Gastrocnemius medialis (tissue), 4 donors: ENCODE measurements around the gene C11orf86. TPM values are rescaled to one million over a fixed set of nuclear protein-coding genes. Genes with fewer than 3 reads are reported as not detected.
"Not testable (repeated sequence)": the region's sequence is repeated elsewhere in the genome, so short reads cannot be mapped to it uniquely, and the experiment has no call there.

ENCODE experiments used
- ATAC-seq, 2 donors: fragments of 150-250 bp; one replicate each; pipeline ENCODE4 v1.9.1; 2016
- DNase-seq, 2 donors: peaks; one replicate each; pipeline ENCODE4 v3.0.0-alpha.2; 2019
- H3K27ac ChIP-seq, 4 donors: fragments of 200-600 bp; sonication (generic); 1 replicate in 1 of 4; 2 replicates in 3 of 4; pipeline ENCODE4 v1.5.1; 2016 to 2018; ENCODE audit warnings: mild to moderate bottlenecking in 2 of 4, moderate library complexity in 1 of 4
- H3K27me3 ChIP-seq, 3 donors: fragments of 200-600 bp; sonication (generic) in 2 of 3; 1 replicate in 1 of 3; 2 replicates in 2 of 3; pipeline versions ENCODE4 v1.5.1 to v1.6.0; 2016 to 2019; ENCODE audit warnings: mild to moderate bottlenecking in 1 of 3, moderate library complexity in 1 of 3
- H3K36me3 ChIP-seq, 2 donors: fragments of 200-600 bp; sonication (generic) in 1 of 2; one replicate each; pipeline ENCODE4 v1.5.1; 2017 to 2018
- H3K4me1 ChIP-seq, 2 donors: fragments of 200-600 bp; sonication (generic) in 1 of 2; one replicate each; pipeline ENCODE4 v1.5.1; 2016 to 2017; ENCODE audit warnings: mild to moderate bottlenecking in 2 of 2
- H3K4me3 ChIP-seq, 4 donors: fragments of 200-600 bp; sonication (generic) in 3 of 4; 1 replicate in 1 of 4; 2 replicates in 3 of 4; pipeline ENCODE4 v1.5.1; 2016 to 2019; ENCODE audit warnings: mild to moderate bottlenecking in 2 of 4
- H3K9me3 ChIP-seq, 3 donors: fragments of 200-600 bp; sonication (generic) in 2 of 3; 1 replicate in 1 of 3; 2 replicates in 2 of 3; pipeline ENCODE4 v1.5.1; 2016 to 2019
- POLR2A ChIP-seq, 2 donors: fragments of 450-650 bp; IDR thresholded peaks; one replicate each; pipeline ENCODE4 v1.6.1; 2017; ENCODE audit warnings: antibody characterized with exemption in 2 of 2, mild to moderate bottlenecking in 2 of 2, moderate library complexity in 2 of 2
- in situ Hi-C, 4 donors: fragments of 200-750 bp; cut with MboI; loops; one replicate each; pipeline versions ENCODE4 v1.15.0 to v1.8.0; 2017; ENCODE audit warnings: low sequenced_read_pairs in 4 of 4
- intact Hi-C: fragments of 100-400 bp; cut with DNase I; formaldehyde crosslinking; loops from one replicate; pipeline ENCODE4 v1.15.1; 2023; ENCODE audit warnings: low total_unique reads
- total RNA-seq, 4 donors: library from RNA; depleted of rRNA; stranded (reverse); fragments of >200 nt; gene quantifications; one replicate each; pipeline versions ENCODE4 v1.1.0 to v1.2.3, GENCODE V29; 2016
- TF ChIP-seq, protein P1 (sequence below), 5 experiments: fragments of 450-650 bp in 3 of 5; fragments of 200-600 bp in 2 of 5; sonication (generic) in 2 of 5; IDR thresholded peaks in 4 of 5; conservative IDR thresholded peaks in 1 of 5; 1 replicate in 4 of 5; 2 replicates in 1 of 5; pipeline ENCODE4 v1.5.1; 2016 to 2019; ENCODE audit warnings: antibody characterized with exemption in 5 of 5, mild to moderate bottlenecking in 3 of 5, moderate library complexity in 3 of 5

The C11orf86 gene
- total RNA-seq, 4 donors from 2014 or later, result not detected

DNA sequence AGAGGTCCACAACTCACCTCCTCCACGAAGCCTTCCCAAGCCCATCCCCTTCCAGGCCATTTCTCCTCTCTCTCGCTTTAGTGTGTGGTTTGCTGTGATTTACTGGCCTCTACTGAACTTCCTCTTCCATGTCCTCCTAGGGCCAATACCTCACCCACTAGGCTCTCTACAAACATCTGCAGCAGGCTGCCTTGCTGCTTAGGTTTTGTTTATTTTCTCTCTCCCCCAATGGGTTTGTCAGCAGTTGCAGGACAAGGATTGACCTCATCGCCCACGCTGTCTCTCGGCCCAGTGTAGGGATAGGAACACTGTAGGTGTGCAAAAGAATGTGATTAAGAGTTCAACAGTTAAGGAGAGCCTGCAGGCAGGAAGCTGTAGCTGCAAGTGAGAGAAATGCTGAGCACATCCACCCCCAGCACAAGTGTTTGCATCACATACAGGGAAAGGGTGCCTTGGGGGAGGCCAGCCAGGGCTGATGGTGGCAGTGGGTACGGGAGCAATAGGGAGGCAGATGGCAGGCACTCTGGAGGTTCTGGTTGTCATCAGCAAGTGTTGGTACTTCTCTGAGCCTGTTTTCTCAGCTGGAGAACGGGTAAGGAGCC lies 18.3 kb upstream of the C11orf86 start:
- peak overlapping the region in 3 of 4 donors; percentile 83 to 91 (median 87) for H3K27ac ChIP-seq
- H3K4me1 ChIP-seq, result peaks cover 5 to 27% of the 10 kb centered on the region in 2 donors
- H3K36me3 ChIP-seq, result no peaks in the 10 kb centered on the region
- intact Hi-C loops, result loop anchor here (5.0 kb wide), 4 partner anchors 64 to 1294 kb away; partner anchors contain the start of genes RCE1 and RELA
- H3K4me3 ChIP-seq, result no peak overlapping the region
- DNase-seq (no peak), ATAC-seq (no peak)
- H3K27me3 ChIP-seq, result no peaks in the 10 kb centered on the region
- in situ Hi-C loops, result no loop called here
- TF ChIP-seq, protein P1, sequence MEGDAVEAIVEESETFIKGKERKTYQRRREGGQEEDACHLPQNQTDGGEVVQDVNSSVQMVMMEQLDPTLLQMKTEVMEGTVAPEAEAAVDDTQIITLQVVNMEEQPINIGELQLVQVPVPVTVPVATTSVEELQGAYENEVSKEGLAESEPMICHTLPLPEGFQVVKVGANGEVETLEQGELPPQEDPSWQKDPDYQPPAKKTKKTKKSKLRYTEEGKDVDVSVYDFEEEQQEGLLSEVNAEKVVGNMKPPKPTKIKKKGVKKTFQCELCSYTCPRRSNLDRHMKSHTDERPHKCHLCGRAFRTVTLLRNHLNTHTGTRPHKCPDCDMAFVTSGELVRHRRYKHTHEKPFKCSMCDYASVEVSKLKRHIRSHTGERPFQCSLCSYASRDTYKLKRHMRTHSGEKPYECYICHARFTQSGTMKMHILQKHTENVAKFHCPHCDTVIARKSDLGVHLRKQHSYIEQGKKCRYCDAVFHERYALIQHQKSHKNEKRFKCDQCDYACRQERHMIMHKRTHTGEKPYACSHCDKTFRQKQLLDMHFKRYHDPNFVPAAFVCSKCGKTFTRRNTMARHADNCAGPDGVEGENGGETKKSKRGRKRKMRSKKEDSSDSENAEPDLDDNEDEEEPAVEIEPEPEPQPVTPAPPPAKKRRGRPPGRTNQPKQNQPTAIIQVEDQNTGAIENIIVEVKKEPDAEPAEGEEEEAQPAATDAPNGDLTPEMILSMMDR (IDR thresholded peaks at IDR 0.05 in 4 of 5, conservative IDR thresholded peaks at IDR 0.05 in 1 of 5), result no peak
- TF ChIP-seq POLR2A (IDR thresholded peaks at IDR 0.05), result no peak
- H3K9me3 ChIP-seq, result no peaks in the 10 kb centered on the region

DNA sequence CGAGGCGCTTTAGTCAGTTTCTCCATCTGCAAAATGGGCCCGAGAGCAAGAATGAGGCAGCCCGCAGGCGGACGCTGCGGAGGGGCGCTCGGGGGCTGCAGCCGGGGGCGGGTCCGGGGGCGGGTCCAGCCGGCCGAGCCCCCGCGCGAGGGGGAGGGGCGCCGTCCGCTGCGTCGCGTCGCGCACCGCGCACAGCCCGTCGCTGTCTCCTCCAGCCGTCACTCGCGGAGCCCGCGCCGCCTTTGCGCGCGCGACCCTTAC lies 17.2 kb upstream of the C11orf86 start:
- no peak for TF ChIP-seq POLR2A (IDR thresholded peaks at IDR 0.05)
- TF ChIP-seq, protein P1 (IDR thresholded peaks at IDR 0.05 in 4 of 5, conservative IDR thresholded peaks at IDR 0.05 in 1 of 5), result no peak
- peak overlapping the region; percentile 83 to 91 (median 86) for H3K27ac ChIP-seq
- H3K9me3 ChIP-seq, result no peaks in the 10 kb centered on the region

DNA sequence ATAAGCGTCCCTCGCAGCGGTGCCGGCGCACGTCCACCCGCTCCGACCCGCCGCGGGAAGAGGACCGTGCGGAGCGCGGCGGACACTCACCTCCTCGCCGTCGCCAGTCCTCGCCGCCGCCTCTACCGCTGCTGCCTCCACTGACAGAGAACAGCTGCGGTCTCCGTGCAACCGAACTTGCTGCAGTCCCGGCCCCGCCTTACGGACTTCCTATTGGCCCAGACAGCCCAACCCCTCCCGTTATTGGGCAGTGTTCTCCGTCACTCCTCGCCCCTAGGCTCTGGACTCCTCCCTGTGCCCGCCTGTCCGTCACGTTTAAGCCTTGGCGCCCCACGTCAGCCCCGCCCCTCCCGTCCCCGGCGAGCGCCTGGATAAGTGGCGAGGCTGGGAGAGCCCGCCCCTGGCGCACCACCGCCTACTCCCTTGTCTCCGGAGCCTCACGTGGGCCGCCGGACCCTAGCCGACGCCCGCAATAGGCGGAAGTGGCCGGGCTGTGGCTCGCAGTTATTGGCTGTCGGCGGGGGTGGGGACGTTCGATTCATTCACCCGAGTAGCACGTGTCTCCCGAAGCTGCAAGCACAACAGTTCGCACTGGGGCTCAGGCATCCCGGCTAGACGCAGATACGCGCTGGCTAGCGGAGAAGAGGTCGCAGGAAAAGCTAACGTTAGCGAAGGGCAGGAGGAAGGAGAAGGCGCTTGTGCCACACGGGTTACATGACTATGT lies 16.7 kb upstream of the C11orf86 start, which contains the start of gene PC:
Gene PC, minus strand, starts transcription at position 152 of the 724 bp plus-strand sequence. CDS start 86,224 bp downstream, outside the sequence.
- H3K9me3 ChIP-seq, result no peaks in the 10 kb centered on the region
- intact Hi-C loops, result loop anchor here (1.0 to 5.0 kb wide), 5 partner anchors 66 to 1296 kb away; partner anchors contain the start of genes RCE1 and RELA
- no peaks in the 10 kb centered on the region for H3K27me3 ChIP-seq
- TF ChIP-seq, protein P1 (IDR thresholded peaks at IDR 0.05 in 4 of 5, conservative IDR thresholded peaks at IDR 0.05 in 1 of 5), result no peak
- peak; percentile 90 to 95 for TF ChIP-seq POLR2A (IDR thresholded peaks at IDR 0.05)
- ATAC-seq, result peak; percentile 96 to 97
- H3K36me3 ChIP-seq, result no peaks in the 10 kb centered on the region
- peak within 1 kb of the TSS; percentile 59 to 82 (median 62) for H3K4me3 ChIP-seq
- H3K4me1 ChIP-seq, result peaks cover 5 to 22% of the 10 kb centered on the region in 2 donors
- DNase-seq, result peak; percentile 100
- in situ Hi-C loops, result no loop called here
- H3K27ac ChIP-seq, result peak within 1 kb of the TSS; percentile 83 to 91 (median 87)

More for the DNA sequence above, 17.2 kb upstream of the C11orf86 start:
- in situ Hi-C loops, result no loop called here
- H3K27me3 ChIP-seq, result no peaks in the 10 kb centered on the region
- peaks cover 5 to 22% of the 10 kb centered on the region in 2 donors for H3K4me1 ChIP-seq
- DNase-seq, result no peak
- intact Hi-C loops, result loop anchor here (1.0 to 5.0 kb wide), 5 partner anchors 66 to 1296 kb away; partner anchors contain the start of genes RCE1 and RELA
- H3K4me3 ChIP-seq, result peak overlapping the region; percentile 59 to 82 (median 62)
- H3K36me3 ChIP-seq, result no peaks in the 10 kb centered on the region
- peak; percentile 50 for ATAC-seq

DNA sequence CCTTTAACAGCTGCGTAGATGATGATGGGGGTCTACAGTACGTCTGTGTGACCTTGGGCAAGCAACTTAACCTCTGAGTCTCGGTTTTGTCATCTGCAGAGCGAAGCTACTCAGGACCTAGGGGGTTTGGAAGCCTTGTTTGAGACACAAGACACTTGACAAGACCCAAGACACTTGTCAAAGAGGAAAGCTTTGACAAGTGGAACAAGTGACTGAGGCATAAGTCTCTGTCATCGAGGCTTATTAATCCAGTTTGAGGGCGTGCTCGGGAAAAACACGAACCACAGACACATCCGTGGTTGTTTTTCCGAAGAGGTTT lies 16.2 kb upstream of the C11orf86 start:
- H3K27ac ChIP-seq, result peak overlapping the region; percentile 83 to 91 (median 86)
- intact Hi-C loops, result loop anchor here (1.0 to 5.0 kb wide), 5 partner anchors 67 to 1297 kb away; partner anchors contain the start of genes RCE1 and RELA
- in situ Hi-C loops, result no loop called here
- ATAC-seq (no peak), DNase-seq (no peak)
- H3K27me3 ChIP-seq, result no peaks in the 10 kb centered on the region
- H3K4me3 ChIP-seq, result peak overlapping the region; percentile 34 to 82 (median 54)
- no peaks in the 10 kb centered on the region for H3K9me3 ChIP-seq
- TF ChIP-seq, protein P1 (IDR thresholded peaks at IDR 0.05 in 4 of 5, conservative IDR thresholded peaks at IDR 0.05 in 1 of 5), result no peak
- no peak for TF ChIP-seq POLR2A (IDR thresholded peaks at IDR 0.05)
- peaks cover 5 to 22% of the 10 kb centered on the region in 2 donors for H3K4me1 ChIP-seq
- no peaks in the 10 kb centered on the region for H3K36me3 ChIP-seq

DNA sequence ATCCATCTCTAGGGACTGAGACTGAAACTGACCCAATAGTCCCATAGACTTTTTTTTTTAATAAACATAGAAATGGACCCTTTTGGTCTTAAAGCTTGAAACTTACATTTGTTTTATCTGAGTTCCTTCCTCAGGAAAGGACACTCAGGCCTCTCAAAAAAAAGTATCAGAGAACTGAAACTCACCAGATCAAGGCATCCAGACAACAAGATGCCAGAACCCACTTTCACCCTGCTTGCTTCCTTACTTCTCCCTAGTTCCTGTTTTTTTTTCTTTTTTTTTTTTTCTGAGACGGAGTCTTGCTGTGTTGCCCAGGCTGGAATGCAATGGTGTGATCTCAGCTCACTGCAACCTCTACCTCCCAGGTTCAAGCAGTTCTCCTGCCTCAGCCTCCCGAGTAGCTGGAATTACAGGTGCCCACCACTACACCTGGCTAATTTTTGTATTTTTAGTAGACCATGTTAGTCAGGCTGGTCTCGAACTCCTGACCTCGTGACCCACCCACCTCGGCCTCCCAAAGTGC lies 13.4 kb upstream of the C11orf86 start:
- H3K9me3 ChIP-seq, H3K27me3 ChIP-seq, intact Hi-C loops, DNase-seq, H3K27ac ChIP-seq, H3K4me3 ChIP-seq, in situ Hi-C loops, ATAC-seq, H3K36me3 ChIP-seq: not testable (repeated sequence)
- peaks cover 5 to 21% of the 10 kb centered on the region in 2 donors for H3K4me1 ChIP-seq
